Keratinocyte (primary cell): ENCODE results near the gene KCNJ16. TPM values are rescaled to one million over a fixed set of nuclear protein-coding genes. Genes with fewer than 3 reads are reported as not detected.
A peak's percentile ranks its signal among the peaks of the same experiment; 100 is the strongest.

Source experiments
- DNase-seq: peaks from one replicate; pipeline ENCODE4 v3.0.0-alpha.2; 2011; ENCODE audit warnings: low read depth, missing footprints, low spot score
- FAIRE-seq: peaks from 2 replicates; lab custom pipeline; 2011; peaks lifted over from hg19 to GRCh38; lab: Jason Lieb, UNC
- H2AFZ ChIP-seq: 2 replicates; pipeline ENCODE4 v1.6.0; 2012; ENCODE audit warnings: low read length, control low read depth, inconsistent platforms; ENCODE audit not compliant: control insufficient read depth
- H3K27ac ChIP-seq: 2 replicates; pipeline ENCODE4 v1.5.1; 2011; ENCODE audit warnings: low read length; ENCODE audit not compliant: control insufficient read depth, insufficient read depth
- H3K27me3 ChIP-seq: 3 replicates; pipeline ENCODE4 v1.6.0; 2011; ENCODE audit warnings: low read length; ENCODE audit not compliant: control insufficient read depth, insufficient read depth; ENCODE audit errors: extremely low read depth
- H3K36me3 ChIP-seq, 2 experiments: 2 replicates in 1 of 2; 3 replicates in 1 of 2; pipeline ENCODE4 v1.5.1; 2011; ENCODE audit warnings: low read length in 2 of 2, mild to moderate bottlenecking in 1 of 2; ENCODE audit not compliant: control insufficient read depth in 2 of 2, insufficient read depth in 2 of 2; ENCODE audit errors: extremely low read depth in 1 of 2
- H3K4me1 ChIP-seq: 3 replicates; pipeline ENCODE4 v1.5.1; 2011; ENCODE audit warnings: low read length; ENCODE audit not compliant: control insufficient read depth, insufficient read depth; ENCODE audit errors: extremely low read depth
- H3K4me2 ChIP-seq: 3 replicates; pipeline ENCODE4 v1.6.0; 2011; ENCODE audit warnings: low read depth, low read length; ENCODE audit not compliant: control insufficient read depth, insufficient read depth; ENCODE audit errors: extremely low read depth
- H3K4me3 ChIP-seq, 3 experiments: fragments of 200-600 bp in 1 of 3; sonication (generic) in 1 of 3; 2 replicates in 2 of 3; 3 replicates in 1 of 3; pipeline ENCODE4 v1.5.1; 2011 to 2016; ENCODE audit warnings: low read length in 3 of 3, mild to moderate bottlenecking in 3 of 3, control low read depth in 2 of 3, inconsistent platforms in 1 of 3, low read depth in 1 of 3, mixed read lengths in 1 of 3, mixed run types in 1 of 3, moderate library complexity in 1 of 3; ENCODE audit not compliant: control insufficient read depth in 2 of 3, insufficient read depth in 2 of 3; ENCODE audit errors: extremely low read depth in 1 of 3
- H3K79me2 ChIP-seq: 2 replicates; pipeline ENCODE4 v1.6.0; 2012; ENCODE audit warnings: low read length; ENCODE audit not compliant: control insufficient read depth, insufficient read depth
- H3K9ac ChIP-seq: 3 replicates; pipeline ENCODE4 v1.6.0; 2011; ENCODE audit warnings: low read length; ENCODE audit not compliant: control insufficient read depth, insufficient read depth; ENCODE audit errors: extremely low read depth
- H3K9me1 ChIP-seq: 3 replicates; pipeline ENCODE4 v1.6.0; 2011; ENCODE audit warnings: low read length; ENCODE audit not compliant: control insufficient read depth, insufficient read depth; ENCODE audit errors: extremely low read depth
- H3K9me3 ChIP-seq: 2 replicates; pipeline ENCODE4 v1.5.1; 2012; ENCODE audit warnings: low read depth, low read length; ENCODE audit not compliant: control insufficient read depth
- H4K20me1 ChIP-seq: 3 replicates; pipeline ENCODE4 v1.6.0; 2011; ENCODE audit warnings: low read length; ENCODE audit not compliant: control insufficient read depth, insufficient read depth; ENCODE audit errors: extremely low read depth
- CTCF ChIP-seq, 3 experiments: IDR thresholded peaks in 1 of 3; conservative IDR thresholded peaks in 1 of 3; optimal IDR thresholded peaks in 1 of 3; 2 replicates in 2 of 3; 3 replicates in 1 of 3; pipeline versions ENCODE3 to v1.5.1; 2011; ENCODE audit warnings: low read length in 3 of 3, mild to moderate bottlenecking in 3 of 3, moderate library complexity in 2 of 3, control low read depth in 1 of 3, inconsistent platforms in 1 of 3; ENCODE audit not compliant: insufficient read depth in 2 of 3; ENCODE audit errors: extremely low read depth in 1 of 3
- EZH2 ChIP-seq: IDR thresholded peaks from one replicate; pipeline ENCODE4 v1.6.1; 2012; ENCODE audit warnings: inconsistent platforms, mild to moderate bottlenecking, low read length, moderate library complexity
- dilution Hi-C: fragments of 300-500 bp; cut with MboI; formaldehyde crosslinking; loops from one replicate; pipeline ENCODE4 v1.7.0; 2020; ENCODE audit warnings: low sequenced_read_pairs; ENCODE audit not compliant: extremely low pct_ligation_motif_present
- polyA plus RNA-seq, 5 experiments: library from polyadenylated mRNA; depleted of rRNA in 3 of 5; stranded (reverse) in 3 of 5; stranded (forward) in 1 of 5; unstranded in 1 of 5; fragments of >200 nt; gene quantifications; 1 replicate in 1 of 5; 2 replicates in 3 of 5; 3 replicates in 1 of 5; pipeline versions ENCODE4 v1.2.1 to v1.2.3, GENCODE V29; 2011 to 2012; ENCODE audit warnings: missing spikeins in 2 of 5, low read depth in 1 of 5, low replicate concordance in 1 of 5

KCNJ16 gene
- polyA plus RNA-seq, 1 donor (not counting 4 experiments of a cell fraction or from before 2014, with no cell fraction given), result not detected

GRCh38 chr17:70172923-70173322 is 97.9 kb downstream of the KCNJ16 start:
- no peak for DNase-seq
- Histone ChIP-seq H3K4me3 (no peak overlapping the region), H4K20me1 (no peaks in the 10 kb centered on the region), H3K36me3 (no peaks in the 10 kb centered on the region), H2AFZ (no peak overlapping the region), H3K4me2 (peak overlapping the region; percentile 47), H3K27me3 (peaks cover 10% of the 10 kb centered on the region), H3K9ac (no peak overlapping the region), H3K9me3 (no peaks in the 10 kb centered on the region), H3K79me2 (no peaks in the 10 kb centered on the region), H3K27ac (no peak overlapping the region), H3K4me1 (peaks cover 20% of the 10 kb centered on the region), H3K9me1 (no peaks in the 10 kb centered on the region)
- TF ChIP-seq CTCF (optimal IDR thresholded peaks at IDR 0.05 in 1 of 3, IDR thresholded peaks at IDR 0.05 in 1 of 3, conservative IDR thresholded peaks at IDR 0.05 in 1 of 3; ENCODE audit: extremely low read depth in 1 of 3, insufficient read depth in 2 of 3, low read length in 3 of 3) (no peak), EZH2 (no peak)
- dilution Hi-C loops, result no loop called here
- peak; percentile 79 for FAIRE-seq

DNA sequence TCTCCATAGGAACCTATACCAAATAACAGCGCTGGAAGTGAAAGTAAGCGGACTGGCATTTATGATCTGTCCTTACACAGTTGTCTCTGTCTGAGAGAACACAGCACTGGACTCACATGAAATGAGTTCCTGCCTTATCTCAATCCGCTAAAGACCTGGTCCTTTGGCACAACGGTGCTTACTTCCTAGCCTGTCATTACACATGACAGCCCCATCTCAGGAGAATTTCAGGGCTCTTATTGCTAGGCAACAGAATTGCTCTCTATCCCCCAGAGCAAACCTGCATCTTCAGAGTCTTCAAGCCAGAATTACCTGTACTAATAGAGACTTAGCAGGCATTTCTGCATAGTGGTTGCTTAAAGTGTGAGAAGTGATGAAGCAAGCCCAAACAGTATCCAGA is 98.7 kb downstream of the KCNJ16 start:
- H3K4me1 ChIP-seq, result peaks cover 20% of the 10 kb centered on the region
- dilution Hi-C loops, result no loop called here

More for the DNA sequence above, 98.7 kb downstream of the KCNJ16 start:
- Histone ChIP-seq H2AFZ (no peak overlapping the region), H4K20me1 (no peaks in the 10 kb centered on the region), H3K27me3 (peaks cover 10% of the 10 kb centered on the region), H3K36me3 (no peaks in the 10 kb centered on the region), H3K9ac (no peak overlapping the region), H3K27ac (no peak overlapping the region), H3K9me1 (no peaks in the 10 kb centered on the region), H3K4me2 (peak overlapping the region; percentile 47), H3K4me3 (no peak overlapping the region), H3K79me2 (no peaks in the 10 kb centered on the region), H3K9me3 (no peaks in the 10 kb centered on the region)
- TF ChIP-seq CTCF (optimal IDR thresholded peaks at IDR 0.05 in 1 of 3, IDR thresholded peaks at IDR 0.05 in 1 of 3, conservative IDR thresholded peaks at IDR 0.05 in 1 of 3; ENCODE audit: extremely low read depth in 1 of 3, insufficient read depth in 2 of 3, low read length in 3 of 3) (no peak), EZH2 (no peak)
- FAIRE-seq (no peak), DNase-seq (no peak)
